GM12878 (cell line): Measurements from ENCODE around the gene LIN7B. TPM values are rescaled to one million over a fixed set of nuclear protein-coding genes. Genes with fewer than 3 reads are reported as not detected.

Experiments used
- ATAC-seq: fragments of 200-7000 bp; cut with Tn5 transposase; 3 replicates; pipeline ENCODE4 v1.9.1; 2020; ENCODE audit warnings: mild to moderate bottlenecking, moderate library complexity
- BruUV-seq: library from RNA; stranded (reverse); fragments of 400-500 nt; replicated peaks from 2 replicates; lab custom pipeline; 2021; lab: Mats Ljungman, UMichigan
- CTCF ChIA-PET: fragments of 300-600 bp; sonication (Branson Sonifier 250); formaldehyde crosslinking; extraction: SDS; loops from one replicate; lab custom pipeline; 2021; ENCODE audit warnings: inconsistent platforms; lab: Yijun Ruan, JAX
- POLR2A ChIA-PET: fragments of 350-600 bp; formaldehyde crosslinking; extraction: SDS; loops from one replicate; lab custom pipeline; 2021; ENCODE audit warnings: inconsistent platforms; lab: Charles Lee
- RAD21 ChIA-PET: fragments of 300-600 bp; sonication (Branson Sonifier 250); formaldehyde crosslinking; loops from one replicate; lab custom pipeline; 2023; ENCODE audit warnings: antibody characterized with exemption; ENCODE audit not compliant: unreplicated experiment; lab: Charles Lee
- SMC1A ChIA-PET: fragments of 300-600 bp; sonication (Branson Sonifier 250); formaldehyde crosslinking; loops from one replicate; lab custom pipeline; 2023; ENCODE audit not compliant: unreplicated experiment, uncharacterized antibody; lab: Charles Lee
- DNase-seq: peaks from one replicate; pipeline ENCODE4 v3.0.0-alpha.2; 2011; ENCODE audit warnings: low read depth, low spot score
- FAIRE-seq: peaks from 3 replicates; lab custom pipeline; 2011; peaks lifted over from hg19 to GRCh38; lab: Jason Lieb, UNC
- H2AFZ ChIP-seq: 2 replicates; pipeline ENCODE4 v1.6.0; 2011; ENCODE audit warnings: low read depth, low read length, control low read depth; ENCODE audit not compliant: control insufficient read depth
- H3K27ac ChIP-seq: 2 replicates; pipeline ENCODE4 v1.5.1; 2011; ENCODE audit warnings: control low read depth; ENCODE audit not compliant: control insufficient read depth, insufficient read depth
- H3K27me3 ChIP-seq, 2 experiments: replicated peaks in 1 of 2; 2 replicates each; pipeline versions ENCODE4 v1.6.0 to v1.6.1; 2011; ENCODE audit warnings: low read length in 1 of 2; ENCODE audit not compliant: control insufficient read depth in 2 of 2, insufficient read depth in 2 of 2
- H3K36me3 ChIP-seq, 2 experiments: 2 replicates each; pipeline ENCODE4 v1.5.1; 2011; ENCODE audit warnings: low read length in 1 of 2; ENCODE audit not compliant: control insufficient read depth in 2 of 2, insufficient read depth in 2 of 2
- H3K4me1 ChIP-seq: 2 replicates; pipeline ENCODE4 v1.6.1; 2011; ENCODE audit warnings: mild to moderate bottlenecking, low read length, moderate library complexity, mixed read lengths; ENCODE audit not compliant: control insufficient read depth, insufficient read depth
- H3K4me2 ChIP-seq: 2 replicates; pipeline ENCODE4 v1.6.0; 2011; ENCODE audit warnings: control low read depth; ENCODE audit not compliant: control insufficient read depth, insufficient read depth
- H3K4me3 ChIP-seq: fragments of 200-600 bp; sonication (generic); 2 replicates; pipeline ENCODE4 v1.5.1; 2016
- H3K79me2 ChIP-seq: 2 replicates; pipeline ENCODE4 v1.6.0; 2011; ENCODE audit warnings: low read length; ENCODE audit not compliant: control insufficient read depth, insufficient read depth
- H3K9ac ChIP-seq: 2 replicates; pipeline ENCODE4 v1.8.0; 2011; ENCODE audit warnings: low read length, control low read depth, mixed read lengths; ENCODE audit not compliant: control insufficient read depth, insufficient read depth
- H3K9me3 ChIP-seq: replicated peaks from 3 replicates; pipeline ENCODE4 v1.5.1; 2011; ENCODE audit warnings: mild to moderate bottlenecking, low read length; ENCODE audit not compliant: control insufficient read depth, insufficient read depth
- H4K20me1 ChIP-seq: 2 replicates; pipeline ENCODE4 v1.6.0; 2011; ENCODE audit not compliant: control insufficient read depth, insufficient read depth
- CBX5 ChIP-seq: sonication (generic); IDR thresholded peaks from 2 replicates; pipeline ENCODE4 v1.6.1; 2016; ENCODE audit warnings: low read depth, moderate library complexity, mild to moderate bottlenecking, inconsistent platforms
- HDAC6 ChIP-seq: fragments of 200-600 bp; sonication (generic); IDR thresholded peaks from one replicate; pipeline ENCODE4 v1.8.0; 2017; ENCODE audit warnings: antibody characterized with exemption; ENCODE audit not compliant: unreplicated experiment
- IKZF1 ChIP-seq: fragments of 450-650 bp; conservative IDR thresholded peaks from 2 replicates; pipeline ENCODE4 v1.6.1; 2017; ENCODE audit warnings: antibody characterized with exemption, mild to moderate bottlenecking
- IRF3 ChIP-seq: fragments of 450-650 bp; IDR thresholded peaks from 2 replicates; pipeline ENCODE4 v1.6.1; 2014; ENCODE audit warnings: mild to moderate bottlenecking
- JUND ChIP-seq: IDR thresholded peaks from 2 replicates; pipeline ENCODE4 v1.6.1; 2012; ENCODE audit warnings: low read depth, mild to moderate bottlenecking, low read length, improper control_type of control experiment, moderate library complexity
- NBN ChIP-seq: fragments of 450-650 bp; IDR thresholded peaks from 2 replicates; pipeline ENCODE4 v1.6.1; 2016
- NFXL1 ChIP-seq: fragments of 450-650 bp; IDR thresholded peaks from 2 replicates; pipeline ENCODE4 v1.6.1; 2017; ENCODE audit warnings: antibody characterized with exemption, mild to moderate bottlenecking, borderline replicate concordance
- PKNOX1 ChIP-seq: fragments of 450-650 bp; IDR thresholded peaks from 2 replicates; pipeline ENCODE4 v1.6.1; 2016; ENCODE audit warnings: mild to moderate bottlenecking
- PML ChIP-seq: IDR thresholded peaks from 2 replicates; pipeline ENCODE4 v1.6.1; 2012; ENCODE audit warnings: low read length, inconsistent platforms
- PRDM15 ChIP-seq: fragments of 450-650 bp; formaldehyde crosslinking; IDR thresholded peaks from 2 replicates; pipeline ENCODE4 v1.4.0; 2020; ENCODE audit warnings: mild to moderate bottlenecking, moderate library complexity
- RB1 ChIP-seq: fragments of 450-650 bp; formaldehyde crosslinking; IDR thresholded peaks from 2 replicates; pipeline ENCODE4 v1.6.1; 2017; ENCODE audit warnings: mild to moderate bottlenecking, borderline replicate concordance
- SMAD5 ChIP-seq: IDR thresholded peaks from 2 replicates; pipeline ENCODE4 v1.6.1; 2016; ENCODE audit warnings: antibody characterized with exemption, low read depth
- SP1 ChIP-seq: IDR thresholded peaks from one replicate; pipeline ENCODE4 v1.6.1; 2011; ENCODE audit warnings: low read depth, low read length
- TARDBP ChIP-seq: IDR thresholded peaks from 2 replicates; pipeline ENCODE4 v1.6.1; 2016; ENCODE audit warnings: borderline replicate concordance
- TCF7 ChIP-seq: IDR thresholded peaks from 2 replicates; pipeline ENCODE4 v1.6.1; 2014; ENCODE audit warnings: antibody characterized with exemption, borderline replicate concordance
- YBX1 ChIP-seq: fragments of 450-650 bp; IDR thresholded peaks from 2 replicates; pipeline ENCODE4 v1.6.1; 2016; ENCODE audit warnings: antibody characterized with exemption
- WGBS: methylation state at CpG from one replicate; pipeline ENCODE4 v1.1.6; 2016; ENCODE audit warnings: low lambda C conversion rate; ENCODE audit not compliant: insufficient replicate concordance, insufficient coverage; ENCODE audit errors: missing lambda C conversion rate; 5-methylcytosine and 5-hydroxymethylcytosine counted together
- in situ Hi-C: fragments of 300-500 bp; cut with MboI; formaldehyde crosslinking; loops from 9 replicates; pipeline ENCODE4 v1.14.3; 2018; ENCODE audit warnings: mixed read lengths
- intact Hi-C: fragments of 100-400 bp; cut with micrococcal nuclease; formaldehyde crosslinking; loops from one replicate; pipeline ENCODE4 v1.14.2; 2022; ENCODE audit not compliant: unreplicated experiment
- polyA plus RNA-seq, 11 experiments: library from polyadenylated mRNA; depleted of rRNA in 4 of 11; unstranded in 6 of 11; stranded (reverse) in 5 of 11; fragments of >200 nt; fragmentation: Nextera tagmentation in 4 of 11; fragmentation: Illumina TruSeq in 1 of 11; extraction: Ambion mirVana in 4 of 11; extraction: Trizol in 1 of 11; gene quantifications; 1 replicate in 1 of 11; 2 replicates in 10 of 11; pipeline versions ENCODE4 v1.2.1 to v1.2.3, GENCODE V29; 2011 to 2016; ENCODE audit warnings: inconsistent platforms in 2 of 11, missing spikeins in 2 of 11, low read depth in 1 of 11
- total RNA-seq, 4 experiments: library from RNA; depleted of rRNA in 3 of 4; stranded (reverse); fragments of >200 nt in 3 of 4; fragmentation: Illumina TruSeq in 1 of 4; extraction: Trizol in 1 of 4; gene quantifications; 2 replicates each; pipeline versions ENCODE4 v1.2.1 to v1.2.3, GENCODE V29; 2013 to 2021

The LIN7B gene
- total and polyA plus RNA-seq, 10 of the 15 experiments (the other 5 are each of a cell fraction or from before 2014, with no cell fraction given) = 0.15 to 3.5 (median 1.6) TPM; not detected in 2

DNA sequence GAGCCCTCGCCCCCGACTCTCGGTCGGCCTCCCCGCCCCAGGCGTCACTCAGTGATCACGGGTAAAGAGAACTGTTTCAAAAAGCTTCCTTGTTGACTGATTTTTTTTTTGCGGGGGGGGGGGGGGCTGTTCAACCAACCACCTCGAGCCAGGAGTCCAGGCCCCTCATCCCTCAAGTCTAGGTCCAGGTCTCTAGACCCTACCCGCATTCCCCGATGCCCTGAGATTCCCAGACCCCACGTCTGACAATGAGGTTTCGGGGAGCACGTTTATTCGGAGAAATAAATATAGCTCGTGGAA lies 36.7 kb downstream of the LIN7B start:
- Histone ChIP-seq H3K9me3 (peaks cover 4% of the 10 kb centered on the region; the same call in 2 of the 3 replicates), H3K79me2 (no peaks in the 10 kb centered on the region), H3K36me3 (no peaks in the 10 kb centered on the region), H3K4me1 (peaks cover 10% of the 10 kb centered on the region), H3K27ac (no peak overlapping the region), H3K9ac (no peak overlapping the region), H4K20me1 (no peaks in the 10 kb centered on the region), H3K4me3 (peak overlapping the region; percentile 63; the same call in 1 of the 2 replicates), H3K4me2 (peak overlapping the region; percentile 82; the same call in 1 of the 2 replicates), H2AFZ (no peak overlapping the region), H3K27me3 (peaks cover 6 to 22% of the 10 kb centered on the region in 2 experiments)
- no peak for FAIRE-seq
- in situ Hi-C loops (no loop called here), intact Hi-C loops (no loop called here)
- no peak for DNase-seq
- ChIA-PET RAD21 (interaction anchor here (1.1 to 1.6 kb wide), 2 partner anchors 23 to 157 kb away, joined by 3 to 5 read pairs; partner anchors contain the start of gene RUVBL2), CTCF (interaction anchor here (0.8 to 1.9 kb wide), 3 partner anchors 48 to 57 kb away, joined by 3 to 7 read pairs (median 5); no protein-coding TSS in a partner anchor), POLR2A (interaction anchor here (0.5 to 0.6 kb wide), 2 partner anchors 34 kb away, joined by 6 to 8 read pairs; no protein-coding TSS in a partner anchor), SMC1A (interaction anchor here (1.2 kb wide), 1 partner anchor 48 kb away, joined by 4 read pairs; no protein-coding TSS in a partner anchor)
- 8% methylated on average over 15 of the region's 16 CpGs for WGBS
- BruUV-seq = no TSS peak
- ATAC-seq = no peak
- TF ChIP-seq TARDBP (no peak), PML (no peak), RB1 (no peak), SP1 (no peak), CBX5 (no peak), HDAC6 (no peak), YBX1 (no peak), PRDM15 (CRISPR knock-in tag) (no peak), PKNOX1 (no peak), SMAD5 (no peak), IKZF1 (no peak), JUND (no peak), NBN (no peak), TCF7 (no peak), IRF3 (no peak), NFXL1 (no peak)
